Putamen (tissue), 1 donor: ENCODE data around the gene RAB9B.

Experiments used
- DNase-seq: peaks from one replicate; pipeline ENCODE4 v3.0.0-alpha.2; 2016; ENCODE audit warnings: low spot score

Gene RAB9B

DNA sequence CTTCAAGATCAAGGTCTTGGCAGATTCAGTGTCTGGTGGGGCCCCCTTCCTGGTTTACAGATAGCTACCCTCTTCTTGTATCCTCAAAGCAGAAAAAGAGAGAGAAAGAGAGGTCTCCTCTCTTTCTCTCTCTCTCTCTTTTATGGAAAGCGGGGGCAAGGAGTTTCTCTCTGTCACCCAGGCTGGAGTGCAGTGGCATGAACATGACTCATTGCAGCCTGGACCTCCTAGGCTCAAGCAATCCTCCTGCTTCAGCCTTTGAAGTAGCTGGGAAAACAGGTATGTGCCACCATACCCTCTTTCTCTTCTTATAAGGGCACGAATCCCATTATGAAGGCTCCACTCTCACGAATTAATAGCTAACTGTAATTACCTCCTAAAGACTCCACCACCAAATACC is 20.2 kb downstream of the RAB9B start:
- DNase-seq = no peak

DNA sequence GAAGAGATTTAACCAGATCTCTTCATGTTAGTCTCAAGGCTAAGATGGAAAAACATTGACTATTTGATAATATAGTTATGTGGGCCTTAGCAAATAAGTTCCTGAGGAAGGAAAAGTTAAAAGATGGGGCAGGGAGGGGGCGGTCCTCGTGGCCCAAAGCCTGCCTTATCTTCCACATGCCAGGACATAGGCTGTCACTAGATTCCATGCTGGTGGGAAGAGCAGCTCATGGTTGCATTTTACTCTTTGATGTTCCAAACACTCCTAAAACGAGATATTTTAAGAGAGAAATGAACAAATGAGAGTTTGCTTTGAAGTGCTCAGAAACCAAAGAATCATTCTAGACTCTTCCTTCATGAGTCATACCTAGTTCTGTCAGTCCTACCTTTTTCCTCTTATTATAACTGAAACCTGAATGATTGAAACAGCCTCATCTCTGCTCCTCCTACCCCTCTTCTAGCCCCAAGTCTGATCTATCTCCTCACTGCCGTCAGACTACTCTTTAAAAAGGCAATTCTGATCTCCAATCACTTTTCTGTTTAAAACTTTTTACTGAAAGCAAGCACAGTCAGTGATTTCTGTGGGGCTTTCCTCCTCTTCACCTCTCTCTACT is 25.1 kb downstream of the RAB9B start:
- DNase-seq = no peak

DNA sequence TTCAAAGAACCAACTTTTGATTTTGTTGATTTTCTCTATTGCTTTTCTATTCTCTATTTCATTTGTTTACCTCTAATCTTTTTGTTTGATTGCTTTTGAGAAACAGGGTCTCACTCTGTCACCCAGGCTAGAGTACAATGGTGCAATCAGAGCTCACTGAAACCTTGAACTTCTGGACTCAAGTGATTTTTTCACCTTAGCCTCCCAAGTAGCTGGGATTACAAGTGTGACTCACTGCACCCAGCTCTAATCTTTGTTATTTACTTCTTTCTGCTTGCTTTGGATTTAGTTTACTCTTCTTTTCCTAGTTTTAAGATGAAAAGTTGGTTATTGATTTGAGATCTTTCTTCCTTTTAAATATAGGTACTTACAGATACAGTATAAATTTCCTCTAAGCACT is 26.2 kb downstream of the RAB9B start:
- no peak for DNase-seq

DNA sequence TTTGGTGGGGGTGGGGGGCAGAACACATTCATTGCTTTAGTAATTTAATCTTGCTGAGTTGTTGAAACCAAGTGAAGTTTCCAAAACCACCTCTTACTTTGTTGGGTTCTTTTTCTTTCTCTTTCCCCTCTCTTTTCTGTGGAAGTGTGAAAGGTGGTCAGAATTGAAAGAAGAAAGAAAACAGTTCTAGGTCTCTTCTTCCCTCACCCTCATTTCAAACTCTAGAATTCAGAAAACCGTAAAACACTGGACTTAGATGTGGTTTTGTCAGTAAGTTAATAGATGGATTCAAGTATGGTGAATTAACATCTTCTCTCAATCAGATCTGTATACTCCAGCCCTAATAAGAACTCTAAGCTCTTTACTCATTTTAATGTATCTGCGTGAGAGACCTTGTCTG is 31.7 kb downstream of the RAB9B start:
- no peak for DNase-seq

DNA sequence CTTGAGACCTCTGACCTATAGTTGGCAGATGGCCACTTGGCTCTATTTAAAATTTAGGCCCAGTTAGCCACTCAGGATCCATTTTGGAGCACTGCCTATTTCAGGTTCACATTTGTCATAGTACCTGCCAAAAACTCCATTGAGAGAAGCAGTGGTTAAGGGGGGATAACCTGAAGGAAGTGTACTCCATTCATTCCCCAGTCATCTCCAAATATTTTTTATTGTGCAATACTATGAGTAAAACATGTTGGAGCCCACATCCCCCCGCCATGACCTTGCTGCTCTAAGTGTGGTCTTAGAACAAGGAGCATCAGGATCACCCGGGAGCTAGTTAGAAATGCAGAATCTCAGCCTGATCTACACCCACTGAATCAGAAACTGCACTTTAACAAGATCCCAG is 34.4 kb downstream of the RAB9B start:
- no peak for DNase-seq

DNA sequence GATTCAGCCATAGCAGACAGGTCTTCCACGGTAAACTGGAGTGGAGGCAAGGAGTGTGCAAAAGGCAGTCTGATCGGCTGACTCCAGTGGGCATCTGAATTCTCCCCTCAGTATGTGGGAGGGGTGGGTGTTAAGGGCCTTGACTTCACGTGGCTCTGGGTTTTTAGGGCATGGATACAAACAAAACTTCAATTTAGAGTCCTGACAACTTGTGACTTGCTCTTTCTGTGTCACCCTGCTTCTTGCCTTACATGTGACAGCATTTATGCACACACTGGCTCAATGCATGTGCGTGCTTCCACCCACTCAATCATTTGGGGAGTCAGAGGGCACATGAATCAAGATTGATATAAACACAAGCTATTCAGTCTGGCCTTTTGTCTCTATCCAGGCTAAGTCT is 37.9 kb downstream of the RAB9B start:
- no peak for DNase-seq

DNA sequence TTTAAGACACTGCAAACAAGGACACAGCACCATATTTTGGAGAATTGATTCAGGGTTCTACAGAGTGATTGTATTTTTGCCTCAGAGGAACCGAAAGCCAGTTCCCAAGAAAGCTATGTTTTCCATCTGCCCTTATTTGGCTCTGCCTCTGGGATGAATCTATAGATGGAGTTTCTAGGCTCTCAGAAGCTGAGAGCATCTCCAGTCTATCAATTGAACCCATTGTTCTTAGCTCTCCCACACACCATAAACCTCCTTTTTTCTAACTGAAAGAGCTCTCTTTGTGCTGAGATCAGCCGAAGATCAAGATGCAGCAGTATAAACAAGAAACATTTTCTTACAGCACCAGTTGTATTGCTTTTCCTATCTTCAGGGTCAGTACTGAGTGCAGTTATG is 38.5 kb downstream of the RAB9B start:
- DNase-seq = no peak

DNA sequence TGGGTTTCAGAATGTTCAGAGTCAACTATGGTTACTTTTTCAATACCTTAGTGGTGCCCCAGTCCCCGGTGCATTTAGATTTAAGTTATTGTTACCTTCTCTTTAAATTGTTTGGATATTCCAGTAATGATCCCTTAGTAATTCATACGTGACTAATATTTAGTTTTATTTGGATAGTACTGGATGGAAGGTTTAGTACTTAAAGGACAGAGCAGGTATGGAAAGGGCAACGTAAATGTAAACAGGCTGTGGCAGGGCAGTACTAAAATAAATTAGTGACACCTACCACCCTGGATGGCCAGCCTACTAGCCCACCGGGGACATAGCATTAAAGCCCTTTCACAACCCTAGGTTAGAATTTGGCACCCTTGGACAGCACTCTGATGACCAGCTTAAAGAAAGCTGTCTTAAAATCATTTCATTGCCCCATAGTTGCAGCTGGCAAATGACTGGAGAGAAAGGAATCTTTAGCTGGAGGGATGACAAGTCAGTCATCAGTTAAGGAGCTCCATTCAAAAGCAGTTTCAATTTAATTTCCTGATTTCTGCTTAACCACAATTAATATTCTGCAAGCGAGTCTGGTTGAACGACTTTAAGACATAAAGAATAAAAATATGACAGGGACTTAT is 39.0 kb downstream of the RAB9B start:
- DNase-seq = no peak

DNA sequence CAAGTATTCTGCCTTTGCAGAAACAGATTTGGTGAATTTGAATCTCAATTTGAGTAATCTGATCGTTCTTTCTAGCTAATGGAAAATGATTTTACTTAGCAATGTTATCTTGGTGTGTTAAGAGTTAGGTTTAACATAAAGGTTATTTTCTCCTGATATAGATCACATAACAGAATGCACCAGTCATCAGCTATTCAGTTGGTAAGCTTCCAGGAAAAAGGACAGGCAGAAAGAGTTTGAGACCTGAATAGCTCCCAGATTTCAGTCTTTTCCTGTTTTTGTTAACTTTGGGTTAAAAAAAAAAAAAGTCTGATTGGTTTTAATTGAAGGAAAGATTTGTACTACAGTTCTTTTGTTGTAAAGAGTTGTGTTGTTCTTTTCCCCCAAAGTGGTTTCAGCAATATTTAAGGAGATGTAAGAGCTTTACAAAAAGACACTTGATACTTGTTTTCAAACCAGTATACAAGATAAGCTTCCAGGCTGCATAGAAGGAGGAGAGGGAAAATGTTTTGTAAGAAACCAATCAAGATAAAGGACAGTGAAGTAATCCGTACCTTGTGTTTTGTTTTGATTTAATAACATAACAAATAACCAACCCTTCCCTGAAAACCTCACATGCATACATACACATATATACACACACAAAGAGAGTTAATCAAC is 40.1 kb downstream of the RAB9B start:
- no peak for DNase-seq

DNA sequence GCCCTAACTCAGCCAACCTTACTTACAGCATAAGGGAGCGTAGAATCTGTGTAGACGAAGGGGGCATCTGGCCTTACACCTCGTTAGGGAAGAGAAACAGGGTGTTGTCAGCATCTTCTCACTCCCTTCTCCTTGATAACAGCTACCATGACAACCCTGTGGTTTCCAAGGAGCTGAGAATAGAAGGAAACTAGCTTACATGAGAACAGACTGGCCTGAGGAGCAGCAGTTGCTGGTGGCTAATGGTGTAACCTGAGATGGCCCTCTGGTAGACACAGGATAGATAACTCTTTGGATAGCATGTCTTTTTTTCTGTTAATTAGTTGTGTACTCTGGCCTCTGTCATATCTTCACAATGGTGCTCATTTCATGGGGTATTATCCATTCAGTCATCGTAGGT is 40.8 kb downstream of the RAB9B start:
- DNase-seq = no peak

DNA sequence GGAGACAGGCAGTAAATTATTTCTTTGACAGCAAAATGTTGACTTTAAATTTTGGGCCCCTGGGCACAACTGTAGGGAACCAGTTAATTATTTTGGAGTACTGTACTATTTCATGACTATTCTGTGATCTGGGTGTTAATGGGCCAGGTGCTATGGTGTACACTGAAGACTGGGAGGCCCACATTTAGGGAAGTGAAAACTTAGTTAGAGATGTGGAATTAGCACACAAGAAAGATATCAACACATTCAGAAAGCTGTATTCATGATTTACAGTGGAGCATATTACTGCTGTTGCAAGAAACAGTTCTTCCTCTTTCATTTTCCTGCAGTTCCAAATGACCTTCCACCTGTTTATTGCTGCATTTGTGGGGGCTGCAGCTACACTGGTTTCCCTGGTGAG is 43.1 kb downstream of the RAB9B start:
- no peak for DNase-seq

DNA sequence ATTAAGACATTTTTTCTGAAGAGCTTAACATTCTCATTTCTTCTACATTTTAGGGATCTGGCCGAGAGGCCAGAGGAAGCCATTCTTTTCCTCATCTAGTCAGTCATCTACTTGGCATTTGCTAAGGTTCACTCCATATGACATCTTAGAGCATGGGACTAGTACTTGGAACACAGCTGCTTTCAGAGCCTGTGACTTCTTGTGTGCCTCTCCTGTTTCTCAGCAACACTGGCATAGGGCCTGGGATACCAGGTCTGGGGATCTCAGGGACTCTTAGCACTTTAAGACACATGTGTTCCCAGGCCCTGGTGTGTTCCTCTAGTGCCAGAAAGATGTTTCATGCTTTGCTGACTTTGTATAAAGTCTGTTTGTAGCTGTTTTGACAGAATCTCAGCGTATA is 48.1 kb downstream of the RAB9B start:
- no peak for DNase-seq

DNA sequence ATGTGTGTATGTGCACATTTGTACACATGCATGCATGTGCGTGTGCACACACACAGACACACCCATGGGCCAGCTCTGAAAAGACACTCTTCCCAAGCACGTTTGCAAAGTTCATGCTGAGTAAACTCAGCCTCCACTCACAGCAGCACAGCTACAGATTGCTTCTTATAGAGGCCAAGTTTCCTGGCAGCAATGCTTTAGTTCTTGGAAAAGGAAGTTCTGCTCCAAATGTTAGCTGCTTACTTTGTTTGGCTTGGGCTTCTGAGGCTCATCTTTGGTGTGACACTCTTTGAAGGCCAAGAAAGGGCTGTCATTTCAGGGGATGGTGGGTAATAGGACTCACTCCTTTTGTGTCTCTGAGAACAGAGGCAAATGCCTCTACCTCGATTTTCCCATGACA is 48.9 kb downstream of the RAB9B start:
- no peak for DNase-seq

DNA sequence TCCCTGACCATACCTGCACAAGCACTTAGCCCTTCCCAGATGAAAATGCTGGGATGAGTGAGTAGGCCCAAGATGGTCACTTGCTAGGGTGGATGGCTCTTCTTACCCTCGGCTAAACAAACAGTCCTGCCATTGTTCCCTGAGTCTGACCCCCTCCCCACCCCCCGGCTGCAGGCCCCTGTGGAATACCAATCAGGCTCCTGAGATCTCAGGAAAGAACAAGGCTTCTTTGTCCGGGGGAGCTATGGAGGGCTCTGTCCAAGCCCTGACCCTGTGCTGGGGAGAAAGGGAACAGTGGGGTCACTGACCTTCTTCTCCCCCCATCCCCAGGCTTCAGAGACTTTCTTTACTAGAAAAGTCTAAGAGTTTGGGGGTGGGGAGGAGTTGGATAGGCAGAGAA is 49.4 kb downstream of the RAB9B start:
- peak; percentile 81 for DNase-seq

DNA sequence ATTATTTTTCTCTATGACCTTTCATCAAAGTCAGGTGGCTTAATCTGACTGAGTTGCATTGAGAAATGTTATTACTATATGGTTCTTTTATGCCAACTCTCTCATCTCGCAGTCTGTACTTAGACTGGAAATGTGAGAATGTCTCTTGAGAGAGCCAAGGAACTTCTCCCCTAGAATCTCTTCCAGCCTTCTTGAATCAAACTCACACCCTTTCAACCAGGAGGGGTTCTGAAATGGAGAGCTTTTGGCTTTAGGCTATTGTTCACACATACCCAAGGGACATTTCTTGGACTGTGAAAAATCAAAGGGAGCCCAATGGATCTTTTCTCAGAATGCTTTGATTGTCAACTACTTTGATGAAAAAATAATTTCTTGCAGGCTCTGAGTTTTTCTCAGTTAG is 50.4 kb downstream of the RAB9B start:
- DNase-seq = no peak

DNA sequence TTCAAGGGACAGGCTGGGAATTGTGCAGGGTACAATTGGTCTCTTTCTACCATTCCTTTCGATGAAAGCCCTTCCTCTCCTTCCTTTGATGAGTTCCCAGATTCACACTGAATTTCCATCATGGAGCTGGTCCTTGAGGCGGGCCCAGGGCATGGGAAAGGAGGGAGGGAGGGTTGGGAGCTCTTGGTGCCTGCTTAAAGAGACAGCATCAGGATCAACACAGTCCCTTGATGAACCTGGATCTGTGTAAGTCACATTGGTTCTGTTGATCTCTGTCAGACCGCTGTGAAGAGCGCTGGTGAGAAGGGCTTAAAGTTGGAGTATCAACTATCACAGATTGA is 51.0 kb downstream of the RAB9B start:
- DNase-seq = no peak

DNA sequence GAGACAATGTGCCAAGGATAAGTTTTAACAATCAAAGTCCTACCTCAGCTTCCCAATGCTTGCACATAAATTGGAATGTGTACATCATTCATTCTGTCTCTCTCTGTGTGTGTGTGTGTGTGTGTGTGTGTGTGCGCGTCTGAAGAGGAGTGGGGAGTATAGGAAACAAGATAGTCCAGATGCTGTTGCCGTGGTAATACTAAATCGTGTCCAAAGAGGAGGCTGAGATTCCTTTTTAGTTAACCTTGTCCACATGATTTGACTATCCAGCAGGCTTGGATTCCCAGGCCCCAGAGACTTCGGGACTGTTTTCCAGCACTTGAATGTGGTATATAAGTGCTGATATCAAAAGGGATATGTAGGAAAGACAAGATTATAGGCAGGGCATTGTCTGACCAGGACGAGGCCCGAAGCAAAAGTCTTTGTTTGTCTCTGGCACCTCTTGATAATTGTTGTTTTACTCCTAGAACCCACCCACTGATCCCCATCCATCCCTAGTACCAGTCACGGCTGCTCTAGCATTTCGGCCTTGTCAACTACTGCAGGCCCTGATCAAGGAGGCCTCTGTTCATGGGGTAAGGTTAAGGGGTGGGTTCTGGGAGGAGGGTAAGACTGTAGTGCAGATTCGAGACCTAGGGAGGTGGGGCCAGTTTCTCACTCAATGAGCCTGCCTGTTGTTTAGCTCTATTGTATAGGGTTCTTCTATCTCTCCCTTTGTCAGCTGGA is 51.6 kb downstream of the RAB9B start:
- peak; percentile 91 for DNase-seq

DNA sequence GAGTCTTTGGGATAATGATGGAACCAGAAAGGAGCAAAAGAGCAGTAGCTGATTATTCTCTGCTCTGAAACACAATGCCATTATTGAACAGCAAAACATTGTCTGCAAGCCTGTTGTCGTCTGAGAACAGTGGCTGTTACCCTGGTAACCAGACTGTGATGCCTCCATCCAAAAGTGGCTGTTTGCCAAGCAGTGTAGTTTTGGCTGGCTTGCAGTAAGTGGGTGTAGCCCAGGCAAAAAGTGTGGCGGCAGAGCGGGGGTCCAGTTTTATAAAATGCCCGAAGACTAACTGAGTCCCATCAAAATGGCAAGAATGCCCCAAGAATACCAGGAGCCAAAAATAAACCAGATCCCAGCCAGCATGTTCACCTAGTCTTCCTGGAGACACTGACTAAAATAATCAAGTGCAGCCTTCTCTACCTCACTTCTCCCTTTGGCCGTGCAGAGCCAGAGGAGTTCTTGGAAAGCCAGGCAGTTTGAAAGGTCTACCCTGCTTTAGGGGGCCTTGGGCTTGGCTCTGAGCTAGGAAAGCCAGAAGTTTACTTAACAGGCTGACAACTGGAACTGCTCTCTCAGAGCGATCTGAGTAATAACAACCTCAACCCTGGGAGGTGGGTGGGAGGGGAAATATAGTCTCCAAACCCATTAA is 52.8 kb downstream of the RAB9B start:
- no peak for DNase-seq

DNA sequence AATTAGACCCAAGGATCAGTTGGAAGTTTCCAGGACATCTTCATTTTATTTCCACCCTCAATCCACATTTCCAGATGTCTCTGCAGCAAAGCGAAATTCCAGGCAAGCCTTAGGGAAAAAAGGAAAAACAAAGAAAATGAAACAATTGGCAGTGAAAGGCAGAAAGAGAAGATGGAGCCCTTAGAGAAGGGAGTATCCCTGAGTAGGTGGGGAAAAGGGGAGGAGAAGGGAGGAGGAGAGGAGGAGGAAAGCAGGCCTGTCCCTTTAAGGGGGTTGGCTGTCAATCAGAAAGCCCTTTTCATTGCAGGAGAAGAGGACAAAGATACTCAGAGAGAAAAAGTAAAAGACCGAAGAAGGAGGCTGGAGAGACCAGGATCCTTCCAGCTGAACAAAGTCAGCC is 55.5 kb downstream of the RAB9B start, which contains the start of gene PLP1:
Gene PLP1, plus strand, starts transcription at position 295 of the 400 bp plus-strand sequence. CDS start 156 bp downstream, outside the sequence.
- DNase-seq = peak; percentile 85

DNA sequence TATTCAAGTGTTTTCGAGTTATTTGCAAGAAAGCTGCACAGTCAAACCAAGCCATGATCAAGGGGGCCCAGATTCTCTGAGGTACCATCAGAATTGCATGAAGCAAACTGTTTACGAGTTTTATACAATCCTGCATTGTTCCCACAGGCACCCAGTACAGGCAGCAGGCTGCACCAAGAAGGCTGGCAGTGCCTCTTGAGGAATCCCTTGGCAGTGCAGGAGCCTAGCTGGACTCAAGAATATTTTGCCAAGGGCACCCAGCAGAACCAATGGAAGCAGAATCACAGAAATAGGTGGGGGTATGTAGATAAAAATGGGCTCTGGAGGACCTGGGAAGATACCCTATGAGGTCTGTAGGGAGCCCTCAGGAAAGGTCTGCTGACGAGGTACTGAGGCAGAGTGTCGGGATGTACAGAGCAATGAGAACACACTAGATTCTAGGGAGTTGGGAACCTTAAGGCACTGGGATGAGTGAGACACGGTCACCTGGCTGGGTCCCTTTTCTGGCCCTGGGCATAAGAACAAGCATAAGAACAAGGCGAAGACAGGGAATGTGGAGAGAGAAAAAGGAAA is 57.9 kb downstream of the RAB9B start:
- peak; percentile 82 for DNase-seq

DNA sequence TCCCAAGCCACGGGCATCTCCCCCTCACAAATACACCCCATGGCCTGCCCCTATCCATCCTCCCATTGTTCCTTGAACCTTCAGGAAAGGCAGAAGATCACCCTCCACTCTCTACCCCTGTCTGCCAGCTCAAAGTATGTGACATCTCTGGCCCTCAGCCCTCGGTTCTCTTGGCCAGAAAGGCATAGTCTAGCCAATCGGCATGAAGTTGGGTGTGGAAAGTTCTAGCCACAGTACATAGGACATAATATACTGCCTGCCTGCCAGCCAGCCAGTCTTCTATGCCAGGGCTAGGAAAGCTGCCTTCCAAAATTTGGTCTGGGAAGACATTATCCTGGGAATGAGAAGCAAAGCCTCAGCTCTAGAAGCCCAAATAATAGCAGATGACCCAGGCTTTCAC is 58.6 kb downstream of the RAB9B start:
- peak; percentile 73 for DNase-seq
